MV-4-11 (cell line): ENCODE data around the gene ROR1.
A peak's percentile ranks its signal among the peaks of the same experiment; 100 is the strongest.

ENCODE experiments used
- DNase-seq: peaks from one replicate; lab custom pipeline; 2025; lab: John Stamatoyannopoulos, UW

The ROR1 gene

GRCh38 chr1:63773815-63774616 is at the start of gene ROR1:
TSS of gene ROR1 (plus strand) at chr1:63774017.
- DNase-seq: peak; percentile 2

- DNase-seq: no peak
These were observed 49.4 kb upstream of the ROR1 start for GRCh38 chr1:63724375-63724899.

GRCh38 chr1:63728611-63729226 is 45.1 kb upstream of the ROR1 start:
- DNase-seq: no peak

- no peak for DNase-seq
These were observed 44.6 kb upstream of the ROR1 start for GRCh38 chr1:63729227-63729620.

GRCh38 chr1:63730211-63730610 is 43.6 kb upstream of the ROR1 start:
- DNase-seq: no peak

GRCh38 chr1:63731117-63732043 is 42.4 kb upstream of the ROR1 start:
- DNase-seq: peak; percentile 16

- no peak for DNase-seq
These were observed 41.2 kb upstream of the ROR1 start for GRCh38 chr1:63732666-63733065.

GRCh38 chr1:63738772-63739171 is 35.0 kb upstream of the ROR1 start:
- no peak for DNase-seq

- DNase-seq: no peak
These were observed 34.4 kb upstream of the ROR1 start for GRCh38 chr1:63739452-63739851.

- DNase-seq: no peak
These were observed 33.4 kb upstream of the ROR1 start for GRCh38 chr1:63740432-63740831.

- DNase-seq: no peak
These were observed 31.3 kb upstream of the ROR1 start for GRCh38 chr1:63742526-63742925.

GRCh38 chr1:63743781-63744180 is 30.0 kb upstream of the ROR1 start:
- no peak for DNase-seq

- no peak for DNase-seq
These were observed 27.5 kb upstream of the ROR1 start for GRCh38 chr1:63746129-63746864.

GRCh38 chr1:63747445-63747844 is 26.4 kb upstream of the ROR1 start:
- DNase-seq: no peak

- DNase-seq: no peak
These were observed 25.7 kb upstream of the ROR1 start for GRCh38 chr1:63748046-63748580.

GRCh38 chr1:63748641-63749040 is 25.2 kb upstream of the ROR1 start:
- DNase-seq: no peak

GRCh38 chr1:63750721-63751120 is 23.1 kb upstream of the ROR1 start:
- DNase-seq: no peak

GRCh38 chr1:63752176-63752575 is 21.6 kb upstream of the ROR1 start:
- no peak for DNase-seq

GRCh38 chr1:63753591-63753990 is 20.2 kb upstream of the ROR1 start:
- DNase-seq: no peak

- no peak for DNase-seq
These were observed 17.0 kb upstream of the ROR1 start for GRCh38 chr1:63756839-63757238.

- no peak for DNase-seq
These were observed 16.5 kb upstream of the ROR1 start for GRCh38 chr1:63757334-63757733.
